OCI-LY7 (cell line): Measurements from ENCODE around the gene RHBDL2. TPM values are rescaled to one million over a fixed set of nuclear protein-coding genes. Genes with fewer than 3 reads are reported as not detected.

Source experiments
- BruUV-seq: library from RNA; stranded (reverse); fragments of 400-500 nt; replicated peaks from 2 replicates; lab custom pipeline; 2021; lab: Mats Ljungman, UMichigan
- CTCF ChIA-PET: fragments of 300-600 bp; sonication (Branson Sonifier 250); formaldehyde crosslinking; loops from one replicate; lab custom pipeline; 2022; ENCODE audit warnings: antibody characterized with exemption; ENCODE audit not compliant: unreplicated experiment; lab: Charles Lee
- POLR2A ChIA-PET: fragments of 300-600 bp; sonication (Branson Sonifier 250); formaldehyde crosslinking; loops from one replicate; lab custom pipeline; 2022; ENCODE audit warnings: antibody characterized with exemption; lab: Charles Lee
- DNase-seq: peaks from one replicate; pipeline ENCODE4 v3.0.0-alpha.2; 2015; ENCODE audit warnings: low spot score
- H2AFZ ChIP-seq: fragments of 200-600 bp; sonication (generic), shearing (Covaris generic); 2 replicates; pipeline ENCODE4 v1.6.1; 2014; ENCODE audit warnings: mild to moderate bottlenecking, antibody characterized with exemption, low read length, moderate library complexity
- H3K27ac ChIP-seq: fragments of 200-600 bp; sonication (generic); 2 replicates; pipeline ENCODE4 v1.5.1; 2014; ENCODE audit warnings: mixed run types, low read depth, mild to moderate bottlenecking, moderate library complexity, low read length, inconsistent platforms; ENCODE audit not compliant: poor library complexity, severe bottlenecking
- H3K36me3 ChIP-seq: fragments of 200-600 bp; sonication (generic); 2 replicates; pipeline ENCODE4 v1.6.1; 2014; ENCODE audit warnings: mild to moderate bottlenecking, antibody characterized with exemption, low read length, moderate library complexity, mixed read lengths; ENCODE audit not compliant: insufficient read depth
- H3K4me1 ChIP-seq: fragments of 200-600 bp; sonication (generic); 2 replicates; pipeline ENCODE4 v1.5.1; 2014; ENCODE audit warnings: mild to moderate bottlenecking, low read length; ENCODE audit not compliant: insufficient read depth, poor library complexity, severe bottlenecking
- H3K4me2 ChIP-seq: fragments of 200-600 bp; sonication (generic); 2 replicates; pipeline ENCODE4 v1.6.1; 2014; ENCODE audit warnings: mild to moderate bottlenecking, low read length
- H3K4me3 ChIP-seq: fragments of 200-600 bp; sonication (generic); 2 replicates; pipeline ENCODE4 v1.5.1; 2014; ENCODE audit warnings: mild to moderate bottlenecking, low read depth, low read length; ENCODE audit not compliant: poor library complexity, severe bottlenecking
- H3K79me2 ChIP-seq: fragments of 200-600 bp; sonication (generic); 2 replicates; pipeline ENCODE4 v1.6.1; 2016; ENCODE audit warnings: low read depth, mild to moderate bottlenecking, low read length, moderate library complexity, mixed read lengths; ENCODE audit not compliant: insufficient read depth
- H3K9me2 ChIP-seq: fragments of 200-600 bp; sonication (generic); 2 replicates; pipeline ENCODE4 v1.6.1; 2016; ENCODE audit warnings: mild to moderate bottlenecking, low read length, mixed read lengths; ENCODE audit not compliant: insufficient read depth
- H3K9me3 ChIP-seq: fragments of 200-600 bp; sonication (generic); 2 replicates; pipeline ENCODE4 v1.6.1; 2014; ENCODE audit warnings: mild to moderate bottlenecking, mixed run types, low read length, mixed read lengths
- H4K20me1 ChIP-seq: fragments of 200-600 bp; sonication (generic); 2 replicates; pipeline ENCODE4 v1.6.1; 2014; ENCODE audit warnings: mild to moderate bottlenecking, antibody characterized with exemption, low read length, moderate library complexity, mixed read lengths; ENCODE audit not compliant: insufficient read depth
- CTCF ChIP-seq: fragments of 200-600 bp; sonication (generic); conservative IDR thresholded peaks from 2 replicates; pipeline ENCODE4 v1.5.1; 2014; ENCODE audit warnings: mild to moderate bottlenecking, antibody characterized with exemption, low read length, moderate library complexity, mixed read lengths
- EZH2phosphoT487 ChIP-seq: fragments of 200-600 bp; sonication (generic); IDR thresholded peaks from 2 replicates; pipeline ENCODE4 v1.6.1; 2018; ENCODE audit warnings: low read depth, borderline replicate concordance, mild to moderate bottlenecking, mixed run types, antibody characterized with exemption, low read length, moderate library complexity, mixed read lengths
- intact Hi-C: fragments of 100-400 bp; cut with micrococcal nuclease; formaldehyde crosslinking; loops from one replicate; pipeline ENCODE4 v1.10.0; 2022; ENCODE audit not compliant: unreplicated experiment
- total RNA-seq, 2 experiments: library from RNA; depleted of rRNA in 1 of 2; stranded (reverse); fragments of >200 nt in 1 of 2; shearing (Covaris generic) in 1 of 2; gene quantifications; 2 replicates each; pipeline ENCODE4 v1.2.3, GENCODE V29; 2014 to 2022

Gene RHBDL2
- total RNA-seq, 2 experiments from 2014 or later = not detected

DNA sequence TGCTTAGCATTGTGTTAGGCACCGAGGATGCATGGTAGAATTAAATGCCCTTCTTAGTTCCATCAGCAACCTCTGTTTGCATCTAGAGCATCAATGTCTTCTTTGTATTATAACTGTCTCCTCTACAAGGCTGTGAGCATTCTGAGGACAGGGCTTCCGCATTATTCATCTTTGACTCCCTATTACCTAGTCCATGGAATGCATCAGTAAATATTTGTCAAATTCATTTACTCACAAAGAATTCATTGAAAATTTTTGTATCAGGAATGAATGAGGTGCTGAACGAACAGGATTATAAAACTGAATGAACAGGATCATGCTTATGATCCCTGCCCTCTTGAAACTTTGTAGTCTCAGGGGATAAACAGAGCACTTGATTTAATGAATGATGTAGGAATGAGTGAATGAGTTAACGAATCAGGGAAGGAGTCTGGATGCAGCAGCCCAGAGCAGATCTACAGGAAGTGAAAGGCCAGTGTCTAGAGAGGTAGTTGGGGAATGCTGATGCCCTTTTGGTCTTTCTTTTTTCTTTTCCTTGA is 2.8 kb downstream of the RHBDL2 start:
- TF ChIP-seq CTCF (no peak), EZH2phosphoT487 (no peak)
- no TSS peak for BruUV-seq

GRCh38 chr1:38932571-38932970 is 9.1 kb downstream of the RHBDL2 start:
- Histone ChIP-seq H3K9me3 (no peaks in the 10 kb centered on the region), H3K4me1 (no peaks in the 10 kb centered on the region), H4K20me1 (no peaks in the 10 kb centered on the region), H3K79me2 (no peaks in the 10 kb centered on the region), H3K9me2 (no peaks in the 10 kb centered on the region), H3K27ac (no peak overlapping the region), H3K4me2 (no peak overlapping the region), H3K36me3 (no peaks in the 10 kb centered on the region), H3K4me3 (no peak overlapping the region), H2AFZ (no peak overlapping the region)
- intact Hi-C loops = no loop called here
- BruUV-seq = no TSS peak
- ChIA-PET POLR2A (interaction anchor here (0.6 kb wide), 1 partner anchor 637 kb away, joined by 4 read pairs; no protein-coding TSS in a partner anchor), CTCF (no interaction called here)
- TF ChIP-seq CTCF = no peak
- no peak for TF ChIP-seq EZH2phosphoT487
- DNase-seq = no peak

More for the DNA sequence above, 2.8 kb downstream of the RHBDL2 start:
- Histone ChIP-seq H3K4me2 (no peak overlapping the region), H3K4me1 (no peaks in the 10 kb centered on the region), H3K36me3 (no peaks in the 10 kb centered on the region), H4K20me1 (no peaks in the 10 kb centered on the region), H3K27ac (no peak overlapping the region), H3K9me3 (no peaks in the 10 kb centered on the region), H2AFZ (no peak overlapping the region), H3K9me2 (no peaks in the 10 kb centered on the region), H3K79me2 (no peaks in the 10 kb centered on the region), H3K4me3 (no peak overlapping the region)
- DNase-seq = no peak
- ChIA-PET POLR2A (interaction anchor here (0.7 kb wide), 1 partner anchor 90 kb away, joined by 4 read pairs; no protein-coding TSS in a partner anchor), CTCF (no interaction called here)
- intact Hi-C loops = no loop called here

DNA sequence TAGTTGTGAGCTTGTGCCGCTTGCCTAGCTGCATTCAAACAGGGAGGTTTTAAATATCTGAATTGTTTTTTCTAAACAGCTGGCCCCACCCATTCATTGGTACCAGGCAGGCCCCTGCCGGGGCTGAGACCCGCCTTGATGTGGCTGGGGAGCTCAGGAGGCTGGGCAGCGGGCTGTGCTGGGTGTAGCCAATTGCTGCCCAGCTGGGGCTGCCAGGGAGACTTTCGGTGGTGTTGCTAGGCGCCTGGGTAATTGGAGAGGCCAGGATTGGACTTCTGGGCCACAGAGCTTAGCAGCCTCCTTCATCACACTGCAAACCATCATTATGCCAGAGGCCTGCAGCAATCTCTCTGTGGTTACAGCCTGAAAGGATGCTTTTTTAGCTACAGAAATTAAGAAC is 12.2 kb downstream of the RHBDL2 start:
- no peak for DNase-seq
- H3K27ac ChIP-seq = no peak overlapping the region
- H3K36me3 ChIP-seq = no peaks in the 10 kb centered on the region
- H2AFZ ChIP-seq = no peak overlapping the region
- H3K4me3 ChIP-seq = no peak overlapping the region
- H3K79me2 ChIP-seq = no peaks in the 10 kb centered on the region
- BruUV-seq = no TSS peak
- no peak for TF ChIP-seq CTCF
- no peak for TF ChIP-seq EZH2phosphoT487
- intact Hi-C loops = no loop called here
- H4K20me1 ChIP-seq = no peaks in the 10 kb centered on the region
- no peaks in the 10 kb centered on the region for H3K9me3 ChIP-seq
- CTCF ChIA-PET = no interaction called here
- no peak overlapping the region for H3K4me2 ChIP-seq
- POLR2A ChIA-PET = interaction anchor here (1.3 kb wide), 1 partner anchor 54 kb away, joined by 3 read pairs; no protein-coding TSS in a partner anchor
- no peaks in the 10 kb centered on the region for H3K9me2 ChIP-seq
- H3K4me1 ChIP-seq = no peaks in the 10 kb centered on the region
